Stimulated activated CD4-positive, alpha-beta T cell treated with anti-CD3 and anti-CD28 coated beads, TNF-alpha, amount 100 ng/mL, for 24 hours (primary cell): Measurements from ENCODE around the gene FRK.
"Not testable (repeated sequence)": the region's sequence is repeated elsewhere in the genome, so short reads cannot be mapped to it uniquely, and the experiment has no call there.

Experiments
- DNase-seq, 3 experiments: peaks; one replicate each; pipeline ENCODE4 v3.0.0-alpha.2; 2020; ENCODE audit warnings: low read depth in 3 of 3

Gene FRK

GRCh38 chr6:115890238-115890637 is 170.5 kb downstream of the FRK start:
- DNase-seq = no peak

GRCh38 chr6:115888687-115889470 is 171.8 kb downstream of the FRK start:
- DNase-seq = not testable (repeated sequence)

GRCh38 chr6:115887891-115888290 is 172.8 kb downstream of the FRK start:
- no peak for DNase-seq

- DNase-seq = no peak
Observed at GRCh38 chr6:115885636-115886366, 174.9 kb downstream of the FRK start.

- no peak for DNase-seq
Observed at GRCh38 chr6:115882771-115883170, 177.9 kb downstream of the FRK start.

- DNase-seq = no peak
Observed at GRCh38 chr6:115882174-115882573, 178.5 kb downstream of the FRK start.
